ENCODE data around the gene GLCCI1.

GRCh38 chr7:8014399-8014798, 45.8 kb downstream of the GLCCI1 start:
- TF ChIP-seq CTCF (conservative IDR thresholded peaks at IDR 0.05; ENCODE audit: low read length), result no peak
- TF ChIP-seq EZH2phosphoT487 (IDR thresholded peaks at IDR 0.05; ENCODE audit: borderline replicate concordance), result no peak
